HUES48 (cell line): Measurements from ENCODE around the gene KRT1.

Experiments
- H3K27ac ChIP-seq: one replicate; pipeline ENCODE4 v1.7.0; 2013; ENCODE audit warnings: low read depth, low read length, inconsistent platforms
- H3K27me3 ChIP-seq: 2 replicates; pipeline ENCODE4 v1.6.1; 2013; ENCODE audit warnings: mild to moderate bottlenecking, low read length; ENCODE audit not compliant: control insufficient read depth, insufficient read depth
- H3K36me3 ChIP-seq: 2 replicates; pipeline ENCODE4 v1.6.1; 2013; ENCODE audit warnings: low read length; ENCODE audit not compliant: control insufficient read depth, insufficient read depth
- H3K4me1 ChIP-seq: 2 replicates; pipeline ENCODE4 v1.6.1; 2013; ENCODE audit warnings: mild to moderate bottlenecking, low read length; ENCODE audit not compliant: control insufficient read depth, insufficient read depth
- H3K4me3 ChIP-seq: 2 replicates; pipeline ENCODE4 v1.5.1; 2013; ENCODE audit warnings: mild to moderate bottlenecking, low read depth, low read length
- H3K9ac ChIP-seq: 2 replicates; pipeline ENCODE4 v1.6.1; 2013; ENCODE audit warnings: mild to moderate bottlenecking, low read depth, low read length, moderate library complexity
- H3K9me3 ChIP-seq: 2 replicates; pipeline ENCODE4 v1.6.1; 2013; ENCODE audit warnings: low read length; ENCODE audit not compliant: control insufficient read depth, insufficient read depth

KRT1 gene

DNA sequence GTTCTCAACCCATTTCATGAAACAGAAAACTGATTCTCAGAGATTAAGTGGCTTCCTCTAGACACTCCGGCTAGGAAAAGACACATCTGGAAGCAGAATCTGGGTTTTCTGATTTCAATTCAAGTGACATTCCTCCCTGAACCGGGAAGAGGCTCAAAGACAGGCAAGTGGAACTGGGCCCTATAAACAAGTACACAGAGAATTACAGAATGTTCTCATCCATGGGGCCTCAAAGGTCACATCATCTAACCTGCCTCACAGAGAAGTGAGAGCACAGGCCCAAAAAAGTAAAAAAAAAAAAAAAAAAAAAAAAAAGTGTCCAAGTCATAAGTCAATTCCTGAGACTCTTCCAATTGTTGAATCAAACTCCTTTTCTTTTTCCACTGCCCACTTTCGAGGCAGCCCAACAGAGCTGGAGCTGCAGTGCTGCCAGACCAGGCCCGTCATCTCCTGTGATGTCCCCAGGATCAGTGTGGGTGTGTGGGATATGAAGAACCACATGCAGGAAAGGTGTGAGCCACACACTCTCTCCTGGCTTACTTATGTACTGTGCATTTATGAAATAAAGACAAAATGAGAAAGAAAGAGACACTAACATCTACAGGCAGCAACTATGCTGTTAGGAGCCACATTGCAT, 2.8 kb upstream of the KRT1 start:
- no peak overlapping the region for H3K27ac ChIP-seq
- no peak overlapping the region for H3K4me3 ChIP-seq
- H3K9me3 ChIP-seq = no peaks in the 10 kb centered on the region
- no peaks in the 10 kb centered on the region for H3K4me1 ChIP-seq
- no peaks in the 10 kb centered on the region for H3K36me3 ChIP-seq
- no peaks in the 10 kb centered on the region; the same call in 1 of the 2 replicates for H3K27me3 ChIP-seq
- H3K9ac ChIP-seq = no peak overlapping the region

DNA sequence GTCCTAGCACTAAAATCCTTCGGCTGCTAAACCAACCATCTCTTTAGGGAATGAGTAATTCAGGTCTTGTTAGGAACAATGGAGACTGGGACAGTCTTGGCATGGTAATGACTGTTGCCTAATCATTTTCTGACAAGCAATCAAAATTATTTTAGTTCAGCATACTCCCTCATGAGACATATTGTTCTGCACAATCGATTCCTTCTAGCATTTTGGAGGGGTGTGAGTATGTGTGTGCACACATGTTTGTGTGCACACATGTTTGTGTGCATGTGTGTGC, 2.1 kb upstream of the KRT1 start:
- H3K4me1 ChIP-seq = no peaks in the 10 kb centered on the region
- no peak overlapping the region for H3K27ac ChIP-seq
- H3K36me3 ChIP-seq = no peaks in the 10 kb centered on the region
- no peak overlapping the region for H3K9ac ChIP-seq
- H3K9me3 ChIP-seq = no peaks in the 10 kb centered on the region
- no peak overlapping the region for H3K4me3 ChIP-seq
- no peaks in the 10 kb centered on the region; the same call in 1 of the 2 replicates for H3K27me3 ChIP-seq

DNA sequence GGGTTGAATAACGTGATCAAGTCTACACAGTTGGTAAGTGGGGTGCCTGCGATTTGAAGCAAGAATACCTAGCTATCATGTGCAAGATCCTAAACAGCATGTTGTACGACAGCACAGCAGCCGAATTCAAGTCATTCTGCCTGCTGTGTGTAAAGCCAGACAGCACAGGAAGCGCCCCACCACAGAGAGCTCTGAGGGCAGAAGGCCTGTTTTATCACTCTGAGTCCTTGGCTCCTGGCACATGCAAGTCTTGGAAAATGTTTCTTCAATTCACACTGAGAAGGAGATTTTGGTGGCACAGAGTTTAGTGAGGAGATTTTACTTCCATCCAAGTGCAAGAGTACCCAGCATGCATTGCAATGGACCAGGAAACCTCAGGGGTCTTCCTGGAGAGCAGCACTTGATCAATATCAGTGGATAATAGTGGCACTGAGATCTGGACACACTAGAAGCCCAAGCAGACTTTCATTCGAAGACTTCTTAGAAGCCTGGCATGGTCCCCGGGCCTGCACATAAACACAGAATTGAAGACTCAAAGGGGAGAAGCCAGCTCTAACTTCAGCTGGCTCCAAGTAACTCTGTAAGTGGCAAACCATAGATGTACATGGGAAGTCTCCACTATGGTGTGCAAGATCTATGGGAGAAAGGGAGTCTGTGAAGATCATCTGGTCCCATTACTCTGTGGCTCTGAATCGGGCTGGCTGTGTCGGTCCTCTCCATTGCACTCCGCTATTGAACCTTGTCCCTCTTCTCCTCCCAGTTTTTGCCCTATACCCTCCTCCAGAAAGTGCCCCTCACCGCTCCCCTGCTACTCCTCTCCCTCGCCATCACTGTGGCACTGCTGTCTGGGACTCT, 1.5 kb upstream of the KRT1 start:
- no peak overlapping the region for H3K4me3 ChIP-seq
- H3K9ac ChIP-seq = no peak overlapping the region
- no peaks in the 10 kb centered on the region for H3K9me3 ChIP-seq
- H3K36me3 ChIP-seq = no peaks in the 10 kb centered on the region
- no peaks in the 10 kb centered on the region; the same call in 1 of the 2 replicates for H3K27me3 ChIP-seq
- no peak overlapping the region for H3K27ac ChIP-seq
- H3K4me1 ChIP-seq = no peaks in the 10 kb centered on the region

DNA sequence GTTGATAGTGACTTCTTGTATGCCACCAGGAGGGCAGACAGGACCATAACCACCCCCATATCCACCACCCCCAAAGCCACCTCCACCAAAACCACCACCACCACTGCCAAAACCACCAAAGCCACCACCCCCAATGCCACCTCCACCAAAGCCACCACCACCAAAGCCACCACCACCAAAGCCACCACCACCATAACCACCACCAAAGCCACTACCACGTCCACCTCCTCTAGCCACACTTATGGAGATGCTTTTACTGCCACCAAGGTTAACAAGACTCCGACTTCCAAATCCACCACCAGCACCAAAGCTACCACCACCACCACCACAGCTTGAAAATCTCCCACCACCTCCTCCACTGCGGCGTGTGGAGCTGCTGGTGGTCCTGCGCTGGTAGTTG, 332 bp downstream of the KRT1 start:
- no peak overlapping the region for H3K4me3 ChIP-seq
- no peaks in the 10 kb centered on the region for H3K36me3 ChIP-seq
- H3K4me1 ChIP-seq = no peaks in the 10 kb centered on the region
- H3K27ac ChIP-seq = no peak overlapping the region
- no peak overlapping the region for H3K9ac ChIP-seq
- no peaks in the 10 kb centered on the region for H3K9me3 ChIP-seq
- H3K27me3 ChIP-seq = no peaks in the 10 kb centered on the region

DNA sequence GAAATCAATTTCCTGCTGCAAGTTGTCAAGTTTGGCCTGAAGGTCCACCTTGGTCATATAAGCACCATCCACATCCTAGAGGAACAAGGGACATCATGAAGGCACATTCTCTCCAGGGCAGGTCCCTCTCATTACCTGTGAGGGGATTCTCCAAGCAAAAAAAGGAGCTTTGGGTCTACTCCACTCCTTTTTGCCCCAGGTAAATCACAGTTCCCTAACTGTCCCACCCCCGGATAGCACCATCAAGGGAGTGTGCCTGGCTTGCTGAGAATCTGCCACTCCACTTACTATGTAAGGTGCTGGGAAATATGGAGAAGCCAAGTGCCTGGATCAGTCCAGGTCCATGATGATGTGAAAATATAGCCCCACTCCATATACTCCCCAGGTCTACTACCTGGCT, 2.5 kb downstream of the KRT1 start:
- no peak overlapping the region for H3K4me3 ChIP-seq
- no peaks in the 10 kb centered on the region for H3K4me1 ChIP-seq
- no peak overlapping the region for H3K9ac ChIP-seq
- no peaks in the 10 kb centered on the region for H3K9me3 ChIP-seq
- H3K27me3 ChIP-seq = no peaks in the 10 kb centered on the region
- H3K27ac ChIP-seq = no peak overlapping the region
- no peaks in the 10 kb centered on the region for H3K36me3 ChIP-seq

DNA sequence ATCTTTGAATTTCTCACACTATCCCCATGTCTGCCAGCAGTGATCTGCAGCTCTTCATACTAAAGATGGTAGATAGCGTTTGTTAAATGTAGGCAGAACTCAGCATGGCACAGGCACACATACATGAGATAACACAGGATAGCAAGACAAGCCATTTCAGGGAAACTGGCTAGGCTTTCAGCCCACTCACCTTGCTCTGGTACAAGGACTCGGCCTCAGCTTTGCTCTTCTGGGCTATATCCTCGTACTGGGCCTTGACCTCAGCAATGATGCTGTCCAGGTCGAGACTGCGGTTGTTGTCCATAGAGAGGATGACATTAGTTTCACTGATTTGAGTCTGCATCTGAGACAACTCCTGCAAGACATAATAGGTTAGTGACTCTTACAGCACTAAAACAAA, 3.1 kb downstream of the KRT1 start:
- Histone ChIP-seq H3K4me3 (no peak overlapping the region), H3K9me3 (no peaks in the 10 kb centered on the region), H3K4me1 (no peaks in the 10 kb centered on the region), H3K27me3 (no peaks in the 10 kb centered on the region), H3K27ac (no peak overlapping the region), H3K9ac (no peak overlapping the region), H3K36me3 (no peaks in the 10 kb centered on the region)

DNA sequence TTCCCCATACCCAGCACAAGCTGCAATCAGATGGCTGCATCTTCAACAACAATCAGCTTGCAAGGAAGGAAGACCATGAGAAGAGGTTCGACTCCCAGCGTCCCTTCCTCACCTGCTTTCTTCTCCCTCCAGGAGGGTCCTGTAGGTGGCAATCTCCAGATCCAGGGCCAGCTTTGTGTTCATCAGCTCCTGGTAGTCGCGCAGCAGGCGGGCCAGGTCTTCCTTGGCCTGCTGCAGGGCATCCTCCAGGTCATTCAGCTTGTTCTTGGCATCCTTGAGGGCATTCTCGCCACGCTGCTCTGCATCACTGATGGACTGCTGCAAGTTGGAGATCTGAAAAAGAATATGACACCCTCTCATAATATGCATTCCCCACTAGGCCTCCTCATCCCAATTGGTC, 4.0 kb downstream of the KRT1 start:
- H3K27me3 ChIP-seq = no peaks in the 10 kb centered on the region
- no peaks in the 10 kb centered on the region for H3K36me3 ChIP-seq
- H3K4me3 ChIP-seq = no peak overlapping the region
- H3K27ac ChIP-seq = no peak overlapping the region
- no peak overlapping the region for H3K9ac ChIP-seq
- H3K9me3 ChIP-seq = no peaks in the 10 kb centered on the region
- H3K4me1 ChIP-seq = no peaks in the 10 kb centered on the region

DNA sequence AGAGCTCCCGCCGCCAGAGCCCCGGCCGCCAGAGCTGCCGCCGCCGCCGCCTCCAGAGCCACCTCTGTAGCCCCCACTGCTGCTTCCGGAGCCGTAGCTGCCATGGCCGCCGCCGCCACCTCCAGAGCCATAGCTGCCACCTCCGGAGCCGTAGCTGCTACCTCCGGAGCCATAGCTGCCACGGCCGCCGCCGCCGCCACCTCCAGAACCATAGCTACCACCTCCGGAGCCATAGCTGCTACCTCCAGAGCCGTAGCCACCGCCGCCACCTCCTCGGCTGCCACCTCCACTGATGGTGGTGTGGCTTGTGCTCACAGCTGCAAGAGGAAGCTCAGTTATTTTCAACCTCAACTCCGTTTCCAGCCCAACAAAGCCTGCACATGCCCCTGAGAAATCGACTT, 4.9 kb downstream of the KRT1 start:
- no peak overlapping the region for H3K9ac ChIP-seq
- H3K4me3 ChIP-seq = no peak overlapping the region
- no peaks in the 10 kb centered on the region for H3K9me3 ChIP-seq
- H3K4me1 ChIP-seq = no peaks in the 10 kb centered on the region
- no peak overlapping the region for H3K27ac ChIP-seq
- no peaks in the 10 kb centered on the region for H3K27me3 ChIP-seq
- H3K36me3 ChIP-seq = no peaks in the 10 kb centered on the region

DNA sequence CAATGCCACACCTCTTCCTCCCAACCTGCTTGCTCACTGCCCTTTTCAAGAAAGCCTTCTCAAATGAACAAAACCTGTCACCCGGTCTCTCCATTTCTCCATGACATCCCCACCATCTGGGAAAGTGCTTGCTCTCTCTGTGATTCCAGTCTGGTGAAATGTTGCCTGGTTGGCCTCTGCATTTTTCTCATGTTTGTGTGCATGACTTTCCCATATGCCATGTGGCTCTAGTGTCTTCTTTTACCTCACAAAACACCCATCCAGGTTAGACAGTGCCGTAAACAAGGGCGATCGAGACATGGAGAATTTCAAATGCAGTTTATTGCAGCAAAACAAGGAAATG, 5.8 kb downstream of the KRT1 start:
- Histone ChIP-seq H3K9ac (no peak overlapping the region), H3K4me1 (no peaks in the 10 kb centered on the region), H3K27ac (no peak overlapping the region), H3K27me3 (no peaks in the 10 kb centered on the region), H3K4me3 (no peak overlapping the region), H3K9me3 (no peaks in the 10 kb centered on the region), H3K36me3 (no peaks in the 10 kb centered on the region)

DNA sequence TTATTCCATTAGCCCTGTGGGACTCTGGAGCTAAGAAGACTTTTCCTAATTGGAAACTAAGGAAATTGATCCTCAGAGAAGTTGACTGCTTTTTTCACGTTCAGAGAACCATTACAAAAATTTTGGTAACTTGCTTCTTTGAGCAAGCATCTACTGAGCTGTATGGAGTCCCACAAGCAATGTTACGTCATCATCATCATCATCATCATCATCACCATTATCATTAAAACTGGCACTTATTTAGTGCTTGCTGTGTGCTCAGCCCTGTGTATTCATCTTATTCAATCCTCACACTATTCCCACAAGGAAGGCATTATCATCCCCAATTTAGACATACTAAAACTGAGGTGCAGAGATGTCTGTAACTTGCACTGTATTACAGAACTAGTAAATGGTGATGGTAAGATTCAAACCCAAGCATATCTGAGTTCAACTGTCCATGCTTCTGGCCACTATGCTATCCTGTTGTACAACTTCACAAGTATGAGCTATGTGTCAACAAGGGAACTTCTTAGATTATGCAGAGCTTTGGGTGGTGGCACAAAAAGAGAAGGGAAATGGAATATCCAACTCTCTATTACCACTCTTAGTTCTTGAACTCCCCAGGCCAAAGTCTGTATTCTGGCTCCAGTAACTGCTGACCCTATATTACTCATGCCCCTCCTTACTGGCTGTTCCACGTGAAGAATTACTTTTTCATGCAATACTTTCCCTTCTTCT, 6.3 kb downstream of the KRT1 start:
- Histone ChIP-seq H3K9ac (no peak overlapping the region), H3K27me3 (no peaks in the 10 kb centered on the region), H3K27ac (no peak overlapping the region), H3K4me3 (no peak overlapping the region), H3K36me3 (no peaks in the 10 kb centered on the region), H3K4me1 (no peaks in the 10 kb centered on the region), H3K9me3 (no peaks in the 10 kb centered on the region)

DNA sequence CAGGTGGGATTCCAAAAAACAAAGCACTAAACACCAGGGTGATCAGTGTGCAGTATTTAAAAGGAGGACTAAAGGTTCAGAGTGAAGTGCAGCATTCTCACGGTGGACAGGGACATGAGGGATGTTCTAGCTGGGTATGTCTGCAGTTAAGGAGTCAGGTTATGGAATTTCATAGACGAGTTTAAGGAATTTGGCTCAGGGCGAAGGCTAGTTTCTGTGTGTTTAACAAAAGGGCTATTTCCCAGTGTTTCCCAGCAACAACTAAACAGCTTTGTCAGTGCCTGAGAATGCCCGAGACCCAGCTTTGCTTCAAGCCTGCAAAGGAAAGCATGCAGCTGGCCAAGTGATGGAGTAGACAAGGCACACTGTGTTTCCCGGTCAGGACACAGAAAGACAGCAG, 7.0 kb downstream of the KRT1 start:
- Histone ChIP-seq H3K27ac (no peak overlapping the region), H3K27me3 (no peaks in the 10 kb centered on the region), H3K9ac (no peak overlapping the region), H3K4me1 (no peaks in the 10 kb centered on the region), H3K4me3 (no peak overlapping the region), H3K36me3 (no peaks in the 10 kb centered on the region), H3K9me3 (no peaks in the 10 kb centered on the region)
